Liver (tissue), 9 donors: Measurements from ENCODE around the gene HACL1. TPM values are rescaled to one million over a fixed set of nuclear protein-coding genes. Genes with fewer than 3 reads are reported as not detected.
A peak's percentile ranks its signal among the peaks of the same experiment; 100 is the strongest.

Experiments used
- DNase-seq: peaks from one replicate; pipeline ENCODE4 v3.0.0-alpha.2; 2017; ENCODE audit warnings: low spot score
- H3K27ac ChIP-seq, 2 donors: one replicate each; pipeline ENCODE4 v1.7.0; 2013; ENCODE audit warnings: inconsistent platforms in 2 of 2, low read length in 2 of 2, control low read depth in 1 of 2, low read depth in 1 of 2, mild to moderate bottlenecking in 1 of 2
- H3K27me3 ChIP-seq, 4 donors: one replicate each; pipeline versions ENCODE4 v1.6.1 to v1.7.0; 2013; ENCODE audit warnings: low read length in 3 of 4, inconsistent platforms in 1 of 4, mild to moderate bottlenecking in 1 of 4, moderate library complexity in 1 of 4; ENCODE audit not compliant: control insufficient read depth in 4 of 4, insufficient read depth in 4 of 4
- H3K36me3 ChIP-seq, 4 donors: one replicate each; pipeline versions ENCODE4 v1.6.1 to v1.7.0; 2013; ENCODE audit warnings: low read length in 3 of 4, mild to moderate bottlenecking in 3 of 4, low read depth in 1 of 4, moderate library complexity in 1 of 4; ENCODE audit not compliant: control insufficient read depth in 4 of 4, insufficient read depth in 3 of 4
- H3K4me1 ChIP-seq, 4 donors: one replicate each; pipeline versions ENCODE4 v1.6.1 to v1.7.0; 2013; ENCODE audit warnings: low read length in 3 of 4, mild to moderate bottlenecking in 3 of 4, moderate library complexity in 1 of 4; ENCODE audit not compliant: control insufficient read depth in 4 of 4, insufficient read depth in 4 of 4
- H3K4me3 ChIP-seq, 3 donors: one replicate each; pipeline versions ENCODE4 v1.6.1 to v1.7.0; 2013; ENCODE audit warnings: low read length in 3 of 3, control low read depth in 1 of 3, low read depth in 1 of 3, mild to moderate bottlenecking in 1 of 3
- H3K9ac ChIP-seq, 2 donors: one replicate each; pipeline ENCODE4 v1.7.0; 2013; ENCODE audit warnings: low read length in 2 of 2, mild to moderate bottlenecking in 2 of 2, moderate library complexity in 2 of 2, control low read depth in 1 of 2, low read depth in 1 of 2
- H3K9me3 ChIP-seq, 4 donors: one replicate each; pipeline versions ENCODE4 v1.6.1 to v1.7.0; 2013; ENCODE audit warnings: low read length in 3 of 4; ENCODE audit not compliant: control insufficient read depth in 4 of 4
- ATF3 ChIP-seq: IDR thresholded peaks from 2 replicates; pipeline ENCODE4 v1.6.1; 2016; ENCODE audit warnings: antibody characterized with exemption
- FOXA2 ChIP-seq: IDR thresholded peaks from 2 replicates; pipeline ENCODE4 v1.6.1; 2016; ENCODE audit warnings: antibody characterized with exemption
- HNF4A ChIP-seq, 2 donors: conservative IDR thresholded peaks; 2 replicates each; pipeline ENCODE4 v1.6.1; 2016; ENCODE audit warnings: antibody characterized with exemption in 2 of 2, mild to moderate bottlenecking in 2 of 2
- HNF4G ChIP-seq: IDR thresholded peaks from 2 replicates; pipeline ENCODE4 v1.6.1; 2016; ENCODE audit warnings: antibody characterized with exemption
- JUND ChIP-seq, 2 donors: IDR thresholded peaks; 2 replicates each; pipeline ENCODE4 v1.6.1; 2016; ENCODE audit warnings: antibody characterized with exemption in 2 of 2
- NR2F2 ChIP-seq: IDR thresholded peaks from 2 replicates; pipeline ENCODE4 v1.6.1; 2016; ENCODE audit warnings: antibody characterized with exemption
- RAD21 ChIP-seq, 2 donors: IDR thresholded peaks; 2 replicates each; pipeline ENCODE4 v1.6.1; 2016; ENCODE audit warnings: antibody characterized with exemption in 2 of 2, mild to moderate bottlenecking in 2 of 2
- RXRA ChIP-seq, 2 donors: IDR thresholded peaks; 2 replicates each; pipeline ENCODE4 v1.6.1; 2017 to 2018; ENCODE audit warnings: antibody characterized with exemption in 2 of 2, mild to moderate bottlenecking in 1 of 2
- SP1 ChIP-seq: IDR thresholded peaks from 2 replicates; pipeline ENCODE4 v1.6.1; 2018; ENCODE audit warnings: antibody characterized with exemption, mild to moderate bottlenecking
- TAF1 ChIP-seq: conservative IDR thresholded peaks from 2 replicates; pipeline ENCODE4 v1.6.1; 2016; ENCODE audit warnings: antibody characterized with exemption, mild to moderate bottlenecking
- YY1 ChIP-seq: IDR thresholded peaks from 2 replicates; pipeline ENCODE4 v1.6.1; 2016; ENCODE audit warnings: antibody characterized with exemption, mild to moderate bottlenecking
- ZBTB33 ChIP-seq: IDR thresholded peaks from 2 replicates; pipeline ENCODE4 v1.6.1; 2016; ENCODE audit warnings: antibody characterized with exemption
- WGBS: extraction: QIAGEN DNeasy Blood & Tissue Kit; methylation state at CpG from one replicate; pipeline ENCODE4 v1.1.7; 2013; 5-methylcytosine and 5-hydroxymethylcytosine counted together
- polyA plus RNA-seq, 2 donors: library from polyadenylated mRNA; stranded (reverse) in 1 of 2; unstranded in 1 of 2; fragments of 200-250 nt in 1 of 2; fragments of >200 nt in 1 of 2; fragmentation: Nextera tagmentation in 1 of 2; extraction: Ambion mirVana in 1 of 2; gene quantifications; one replicate each; pipeline versions ENCODE4 v1.2.1 to v1.2.3, GENCODE V29; 2013 to 2015
- total RNA-seq, 2 donors: library from RNA; depleted of rRNA; stranded (reverse); fragments of >200 nt; gene quantifications; one replicate each; pipeline ENCODE4 v1.2.3, GENCODE V29; 2014
- TF ChIP-seq, protein P1 (sequence below): IDR thresholded peaks from 2 replicates; pipeline ENCODE4 v1.6.1; 2016; ENCODE audit warnings: antibody characterized with exemption, mild to moderate bottlenecking
- TF ChIP-seq, protein P2 (sequence below): fragments of 150-350 bp; IDR thresholded peaks from 2 replicates; pipeline ENCODE4 v1.5.1; 2017; ENCODE audit warnings: improper control_type of control experiment, low read depth, low read length; ENCODE audit not compliant: missing input control
- donor health status: healthy.
- donor health status: healthy.
- donor health status: healthy.
- donor health status: healthy.
- donor health status: healthy.

Gene HACL1
- total and polyA plus RNA-seq, 4 donors = 13.4 to 46.9 (median 32.2) TPM

DNA sequence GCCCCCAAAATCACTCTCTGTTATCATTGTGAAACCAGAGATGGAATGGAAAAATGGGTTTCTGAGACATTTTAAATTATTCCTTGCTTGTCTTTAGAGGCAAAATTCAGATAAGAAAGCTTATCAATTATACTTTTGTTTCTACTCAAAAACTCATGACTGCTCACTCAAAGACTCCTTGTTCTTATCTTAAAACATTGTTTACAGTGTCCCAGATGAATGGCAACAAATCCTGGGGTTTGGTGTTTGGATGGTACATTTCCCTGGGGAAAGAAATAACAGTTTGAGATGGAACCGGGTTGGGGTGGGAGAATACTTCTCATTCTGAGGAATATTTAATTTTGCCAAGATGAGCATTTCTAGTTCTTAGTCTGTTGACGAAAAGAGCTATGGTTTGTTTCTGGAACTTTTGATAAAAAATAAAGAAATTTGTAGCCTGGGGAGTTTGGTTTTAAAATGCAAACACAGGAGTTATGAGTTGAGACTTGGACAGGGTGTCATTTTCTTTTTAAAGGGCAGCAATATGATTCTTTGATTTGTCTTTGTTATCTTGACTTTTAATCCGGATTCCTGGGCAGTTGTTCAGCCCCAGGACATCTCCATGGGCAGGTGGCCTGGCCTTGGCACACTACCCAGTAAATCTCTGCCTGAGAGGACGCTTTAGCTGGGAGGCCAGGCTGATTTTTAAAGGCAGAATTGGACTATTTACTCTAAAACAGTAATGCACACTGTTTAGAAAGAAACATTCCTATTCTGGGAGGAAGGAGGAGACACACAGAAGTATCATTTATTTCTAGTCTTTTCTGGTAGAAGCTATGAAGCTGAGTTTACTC, 32.6 kb upstream of the HACL1 start:
- WGBS = 30% methylated on average over 4 of the region's 4 CpGs
- H3K27ac ChIP-seq = no peak overlapping the region
- no peaks in the 10 kb centered on the region for H3K27me3 ChIP-seq
- TF ChIP-seq RXRA (IDR thresholded peaks at IDR 0.05) (peak in 1 of 2 donors; percentile 34), HNF4A (conservative IDR thresholded peaks at IDR 0.05) (peak in 1 of 2 donors; percentile 46), YY1 (peak; percentile 42), HNF4G (no peak), RAD21 (IDR thresholded peaks at IDR 0.05) (peak; percentile 22 to 39), JUND (IDR thresholded peaks at IDR 0.05) (peak in 1 of 2 donors; percentile 16)
- H3K9me3 ChIP-seq = no peaks in the 10 kb centered on the region
- DNase-seq = no peak
- H3K9ac ChIP-seq = no peak overlapping the region
- peaks cover 0 to 3% (median 2%) of the 10 kb centered on the region in 4 donors for H3K36me3 ChIP-seq
- no peak overlapping the region for H3K4me3 ChIP-seq
- peaks cover 0 to 30% (median 13%) of the 10 kb centered on the region in 4 donors for H3K4me1 ChIP-seq

DNA sequence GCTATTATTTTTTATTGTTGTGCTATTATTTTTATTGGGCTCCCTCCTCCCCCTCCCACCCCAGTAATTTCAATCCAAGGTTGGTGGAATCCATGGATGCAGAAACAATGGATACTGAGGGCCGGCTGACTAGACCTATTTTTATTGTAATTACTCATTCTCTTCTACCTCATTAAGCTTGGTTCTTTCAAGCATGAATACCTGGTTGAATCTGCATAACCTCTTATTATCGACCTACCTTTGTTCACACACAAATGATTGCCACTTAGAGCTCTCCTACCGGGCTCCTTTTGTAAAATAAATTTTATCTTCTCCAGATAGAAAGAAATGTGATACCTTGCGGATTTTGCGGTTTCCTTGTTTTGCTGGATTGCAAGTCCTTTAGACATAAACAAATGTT, 31.8 kb upstream of the HACL1 start:
- 93% methylated on average over 5 of the region's 5 CpGs for WGBS
- TF ChIP-seq TAF1 (no peak), JUND (IDR thresholded peaks at IDR 0.05) (no peak), ZBTB33 (no peak)
- DNase-seq = no peak
- Histone ChIP-seq H3K27me3 (no peaks in the 10 kb centered on the region), H3K27ac (no peak overlapping the region), H3K9ac (no peak overlapping the region), H3K4me3 (no peak overlapping the region), H3K9me3 (no peaks in the 10 kb centered on the region), H3K4me1 (peaks cover 0 to 30% (median 13%) of the 10 kb centered on the region in 4 donors), H3K36me3 (peaks cover 0 to 3% (median 2%) of the 10 kb centered on the region in 4 donors)

GRCh38 chr3:15632212-15632580, 30.8 kb upstream of the HACL1 start:
- H3K4me1 ChIP-seq = peaks cover 0 to 30% (median 13%) of the 10 kb centered on the region in 4 donors

More at GRCh38 chr3:15632212-15632580, 30.8 kb upstream of the HACL1 start:
- no peak overlapping the region for H3K27ac ChIP-seq
- no peaks in the 10 kb centered on the region for H3K27me3 ChIP-seq
- WGBS = 95% methylated on average over 4 of the region's 4 CpGs
- H3K36me3 ChIP-seq = peaks cover 0 to 3% (median 2%) of the 10 kb centered on the region in 4 donors
- H3K4me3 ChIP-seq = no peak overlapping the region
- H3K9me3 ChIP-seq = no peaks in the 10 kb centered on the region
- no peak for DNase-seq
- TF ChIP-seq, protein P1, sequence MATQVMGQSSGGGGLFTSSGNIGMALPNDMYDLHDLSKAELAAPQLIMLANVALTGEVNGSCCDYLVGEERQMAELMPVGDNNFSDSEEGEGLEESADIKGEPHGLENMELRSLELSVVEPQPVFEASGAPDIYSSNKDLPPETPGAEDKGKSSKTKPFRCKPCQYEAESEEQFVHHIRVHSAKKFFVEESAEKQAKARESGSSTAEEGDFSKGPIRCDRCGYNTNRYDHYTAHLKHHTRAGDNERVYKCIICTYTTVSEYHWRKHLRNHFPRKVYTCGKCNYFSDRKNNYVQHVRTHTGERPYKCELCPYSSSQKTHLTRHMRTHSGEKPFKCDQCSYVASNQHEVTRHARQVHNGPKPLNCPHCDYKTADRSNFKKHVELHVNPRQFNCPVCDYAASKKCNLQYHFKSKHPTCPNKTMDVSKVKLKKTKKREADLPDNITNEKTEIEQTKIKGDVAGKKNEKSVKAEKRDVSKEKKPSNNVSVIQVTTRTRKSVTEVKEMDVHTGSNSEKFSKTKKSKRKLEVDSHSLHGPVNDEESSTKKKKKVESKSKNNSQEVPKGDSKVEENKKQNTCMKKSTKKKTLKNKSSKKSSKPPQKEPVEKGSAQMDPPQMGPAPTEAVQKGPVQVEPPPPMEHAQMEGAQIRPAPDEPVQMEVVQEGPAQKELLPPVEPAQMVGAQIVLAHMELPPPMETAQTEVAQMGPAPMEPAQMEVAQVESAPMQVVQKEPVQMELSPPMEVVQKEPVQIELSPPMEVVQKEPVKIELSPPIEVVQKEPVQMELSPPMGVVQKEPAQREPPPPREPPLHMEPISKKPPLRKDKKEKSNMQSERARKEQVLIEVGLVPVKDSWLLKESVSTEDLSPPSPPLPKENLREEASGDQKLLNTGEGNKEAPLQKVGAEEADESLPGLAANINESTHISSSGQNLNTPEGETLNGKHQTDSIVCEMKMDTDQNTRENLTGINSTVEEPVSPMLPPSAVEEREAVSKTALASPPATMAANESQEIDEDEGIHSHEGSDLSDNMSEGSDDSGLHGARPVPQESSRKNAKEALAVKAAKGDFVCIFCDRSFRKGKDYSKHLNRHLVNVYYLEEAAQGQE = no peak
- TF ChIP-seq NR2F2 = no peak
- no peak for TF ChIP-seq HNF4A (conservative IDR thresholded peaks at IDR 0.05)
- no peak for TF ChIP-seq FOXA2
- no peak for TF ChIP-seq SP1
- no peak for TF ChIP-seq TAF1
- TF ChIP-seq RAD21 (IDR thresholded peaks at IDR 0.05) = no peak
- TF ChIP-seq YY1 = no peak
- no peak for TF ChIP-seq ATF3
- TF ChIP-seq, protein P2, sequence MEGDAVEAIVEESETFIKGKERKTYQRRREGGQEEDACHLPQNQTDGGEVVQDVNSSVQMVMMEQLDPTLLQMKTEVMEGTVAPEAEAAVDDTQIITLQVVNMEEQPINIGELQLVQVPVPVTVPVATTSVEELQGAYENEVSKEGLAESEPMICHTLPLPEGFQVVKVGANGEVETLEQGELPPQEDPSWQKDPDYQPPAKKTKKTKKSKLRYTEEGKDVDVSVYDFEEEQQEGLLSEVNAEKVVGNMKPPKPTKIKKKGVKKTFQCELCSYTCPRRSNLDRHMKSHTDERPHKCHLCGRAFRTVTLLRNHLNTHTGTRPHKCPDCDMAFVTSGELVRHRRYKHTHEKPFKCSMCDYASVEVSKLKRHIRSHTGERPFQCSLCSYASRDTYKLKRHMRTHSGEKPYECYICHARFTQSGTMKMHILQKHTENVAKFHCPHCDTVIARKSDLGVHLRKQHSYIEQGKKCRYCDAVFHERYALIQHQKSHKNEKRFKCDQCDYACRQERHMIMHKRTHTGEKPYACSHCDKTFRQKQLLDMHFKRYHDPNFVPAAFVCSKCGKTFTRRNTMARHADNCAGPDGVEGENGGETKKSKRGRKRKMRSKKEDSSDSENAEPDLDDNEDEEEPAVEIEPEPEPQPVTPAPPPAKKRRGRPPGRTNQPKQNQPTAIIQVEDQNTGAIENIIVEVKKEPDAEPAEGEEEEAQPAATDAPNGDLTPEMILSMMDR = no peak
- no peak for TF ChIP-seq RXRA (IDR thresholded peaks at IDR 0.05)
- H3K9ac ChIP-seq = no peak overlapping the region
